Sigmoid colon (tissue), 7 donors: ENCODE data around the gene RPH3AL. TPM values are rescaled to one million over a fixed set of nuclear protein-coding genes. Genes with fewer than 3 reads are reported as not detected.

Source experiments
- DNase-seq: peaks from one replicate; pipeline ENCODE4 v3.0.0-alpha.2; 2019
- H3K27ac ChIP-seq, 4 donors: fragments of 200-600 bp; sonication (generic); one replicate each; pipeline ENCODE4 v1.5.1; 2016 to 2019; ENCODE audit warnings: mild to moderate bottlenecking in 1 of 4
- H3K27me3 ChIP-seq, 3 donors: fragments of 200-600 bp; sonication (generic); one replicate each; pipeline ENCODE4 v1.5.1; 2019; ENCODE audit warnings: mild to moderate bottlenecking in 1 of 3
- H3K36me3 ChIP-seq, 4 donors: fragments of 200-600 bp; sonication (generic); one replicate each; pipeline ENCODE4 v1.5.1; 2016 to 2019
- H3K4me1 ChIP-seq, 4 donors: fragments of 200-600 bp; sonication (generic); one replicate each; pipeline ENCODE4 v1.5.1; 2017 to 2019
- H3K4me3 ChIP-seq, 4 donors: fragments of 200-600 bp; sonication (generic); one replicate each; pipeline ENCODE4 v1.5.1; 2017 to 2019; ENCODE audit warnings: mild to moderate bottlenecking in 2 of 4, moderate library complexity in 1 of 4
- H3K9me3 ChIP-seq, 4 donors: fragments of 200-600 bp in 3 of 4; sonication (generic) in 3 of 4; one replicate each; pipeline versions ENCODE4 v1.5.1 to v1.6.1; 2013 to 2019
- EP300 ChIP-seq, 4 donors: sonication (generic); formaldehyde crosslinking; IDR thresholded peaks; one replicate each; pipeline ENCODE4 v1.6.1; 2017; ENCODE audit warnings: antibody characterized with exemption in 4 of 4
- POLR2A ChIP-seq, 2 donors: fragments of 450-650 bp; IDR thresholded peaks; one replicate each; pipeline ENCODE4 v1.6.1; 2016; ENCODE audit warnings: antibody characterized with exemption in 2 of 2, mild to moderate bottlenecking in 2 of 2, moderate library complexity in 2 of 2
- POLR2AphosphoS5 ChIP-seq, 4 donors: sonication (generic); formaldehyde crosslinking; IDR thresholded peaks; one replicate each; pipeline ENCODE4 v1.6.1; 2017; ENCODE audit warnings: antibody characterized with exemption in 4 of 4
- WGBS, 2 donors: extraction: QIAGEN DNeasy Blood & Tissue Kit; methylation state at CpG; one replicate each; pipeline ENCODE4 v1.1.7; 2013; 5-methylcytosine and 5-hydroxymethylcytosine counted together
- intact Hi-C: fragments of 100-400 bp; cut with DNase I; formaldehyde crosslinking; loops from one replicate; pipeline ENCODE4 v1.15.1; 2023
- polyA plus RNA-seq, 3 donors: library from polyadenylated mRNA; stranded (reverse); fragments of 200-250 nt; gene quantifications; one replicate each; pipeline ENCODE4 v1.2.3, GENCODE V29; 2013
- total RNA-seq, 4 donors: library from RNA; depleted of rRNA; stranded (reverse); fragments of >200 nt; gene quantifications; one replicate each; pipeline ENCODE4 v1.1.0, GENCODE V29; 2016
- TF ChIP-seq, protein P1 (sequence below), 4 experiments: fragments of 450-650 bp in 3 of 4; fragments of 200-600 bp in 1 of 4; IDR thresholded peaks; one replicate each; pipeline ENCODE4 v1.5.1; 2016 to 2019; ENCODE audit warnings: antibody characterized with exemption in 4 of 4, mild to moderate bottlenecking in 3 of 4, moderate library complexity in 2 of 4
- donor health status: healthy with polysubstance abuse.
- donor health status: Bipolar disorder and iron deficiency.
- donor health status: healthy.

Gene RPH3AL
- total and polyA plus RNA-seq, 7 donors = 1.8 to 23.1 (median 12.7) TPM

DNA sequence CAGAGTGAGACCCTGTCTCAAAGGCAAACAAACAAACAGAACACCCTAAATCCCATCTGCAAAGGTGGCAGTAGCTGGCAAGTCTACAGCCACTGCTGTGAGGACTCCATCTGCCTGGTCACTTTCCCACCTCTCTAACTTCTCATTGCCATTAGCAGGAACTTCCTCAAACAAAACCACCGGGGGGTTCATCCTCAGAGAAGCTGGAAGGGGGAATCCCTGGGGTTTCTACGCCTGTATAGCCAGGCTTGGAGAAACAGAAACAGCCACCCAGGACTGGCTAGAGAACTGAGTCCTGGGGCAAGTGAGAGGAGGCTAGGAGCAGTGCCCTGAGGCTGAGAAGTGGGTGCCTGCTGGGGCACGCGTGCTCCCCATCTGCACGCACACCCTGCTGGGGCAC lies 7.3 kb downstream of the RPH3AL start:
- intact Hi-C loops = no loop called here
- Histone ChIP-seq H3K27ac (no peak overlapping the region), H3K4me1 (peaks cover 0 to 13% (median 7%) of the 10 kb centered on the region in 4 donors), H3K9me3 (no peaks in the 10 kb centered on the region), H3K36me3 (no peaks in the 10 kb centered on the region), H3K27me3 (peaks cover 0 to 3% (median 0%) of the 10 kb centered on the region in 3 donors), H3K4me3 (no peak overlapping the region)
- no peak for DNase-seq
- TF ChIP-seq POLR2A (IDR thresholded peaks at IDR 0.05) = no peak
- no peak for TF ChIP-seq POLR2AphosphoS5 (IDR thresholded peaks at IDR 0.05)
- TF ChIP-seq, protein P1, sequence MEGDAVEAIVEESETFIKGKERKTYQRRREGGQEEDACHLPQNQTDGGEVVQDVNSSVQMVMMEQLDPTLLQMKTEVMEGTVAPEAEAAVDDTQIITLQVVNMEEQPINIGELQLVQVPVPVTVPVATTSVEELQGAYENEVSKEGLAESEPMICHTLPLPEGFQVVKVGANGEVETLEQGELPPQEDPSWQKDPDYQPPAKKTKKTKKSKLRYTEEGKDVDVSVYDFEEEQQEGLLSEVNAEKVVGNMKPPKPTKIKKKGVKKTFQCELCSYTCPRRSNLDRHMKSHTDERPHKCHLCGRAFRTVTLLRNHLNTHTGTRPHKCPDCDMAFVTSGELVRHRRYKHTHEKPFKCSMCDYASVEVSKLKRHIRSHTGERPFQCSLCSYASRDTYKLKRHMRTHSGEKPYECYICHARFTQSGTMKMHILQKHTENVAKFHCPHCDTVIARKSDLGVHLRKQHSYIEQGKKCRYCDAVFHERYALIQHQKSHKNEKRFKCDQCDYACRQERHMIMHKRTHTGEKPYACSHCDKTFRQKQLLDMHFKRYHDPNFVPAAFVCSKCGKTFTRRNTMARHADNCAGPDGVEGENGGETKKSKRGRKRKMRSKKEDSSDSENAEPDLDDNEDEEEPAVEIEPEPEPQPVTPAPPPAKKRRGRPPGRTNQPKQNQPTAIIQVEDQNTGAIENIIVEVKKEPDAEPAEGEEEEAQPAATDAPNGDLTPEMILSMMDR (IDR thresholded peaks at IDR 0.05) = no peak
- no peak for TF ChIP-seq EP300 (IDR thresholded peaks at IDR 0.05)
- WGBS, 2 donors = 83 to 91% methylated on average over 5 of the region's 5 CpGs

DNA sequence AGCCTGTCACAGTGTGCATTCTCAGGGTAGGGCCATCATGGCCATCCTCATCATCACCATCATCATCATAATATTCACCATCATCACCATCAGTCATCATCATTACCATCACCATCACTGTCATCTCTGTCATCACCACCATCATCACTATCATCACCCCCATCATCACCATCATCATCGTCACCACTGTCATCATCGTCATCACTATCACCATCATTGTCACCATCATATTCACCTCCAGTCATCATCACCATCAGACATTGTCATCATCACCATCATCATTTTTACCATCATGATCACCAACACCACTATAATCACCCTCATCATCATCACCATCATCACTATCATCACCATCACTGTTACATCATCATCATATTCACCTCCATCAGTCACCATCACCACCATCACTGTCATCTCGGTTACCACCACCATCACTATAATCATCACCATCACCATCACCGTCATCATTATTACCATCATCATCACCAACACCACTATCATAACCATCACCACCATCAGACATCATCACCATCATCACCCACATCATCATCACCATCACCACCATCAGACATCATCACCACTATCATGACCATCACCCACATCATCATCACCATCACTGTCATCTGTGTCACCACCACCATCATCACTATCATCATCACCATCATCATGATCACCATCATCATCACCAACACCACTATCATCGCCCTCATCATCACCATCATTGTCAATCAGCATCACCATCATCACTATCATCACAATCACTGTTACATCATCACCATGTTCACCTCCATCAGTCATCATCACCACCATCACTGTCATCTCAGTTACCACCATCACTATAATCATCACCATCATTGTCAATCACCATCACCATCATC lies 8.5 kb downstream of the RPH3AL start:
- TF ChIP-seq EP300 (IDR thresholded peaks at IDR 0.05) = no peak
- TF ChIP-seq POLR2AphosphoS5 (IDR thresholded peaks at IDR 0.05) = no peak
- TF ChIP-seq POLR2A (IDR thresholded peaks at IDR 0.05) = no peak
- TF ChIP-seq, protein P1 (IDR thresholded peaks at IDR 0.05) = no peak
- 96 to 98% methylated on average over 5 of the region's 5 CpGs for WGBS, 2 donors
- DNase-seq = no peak

DNA sequence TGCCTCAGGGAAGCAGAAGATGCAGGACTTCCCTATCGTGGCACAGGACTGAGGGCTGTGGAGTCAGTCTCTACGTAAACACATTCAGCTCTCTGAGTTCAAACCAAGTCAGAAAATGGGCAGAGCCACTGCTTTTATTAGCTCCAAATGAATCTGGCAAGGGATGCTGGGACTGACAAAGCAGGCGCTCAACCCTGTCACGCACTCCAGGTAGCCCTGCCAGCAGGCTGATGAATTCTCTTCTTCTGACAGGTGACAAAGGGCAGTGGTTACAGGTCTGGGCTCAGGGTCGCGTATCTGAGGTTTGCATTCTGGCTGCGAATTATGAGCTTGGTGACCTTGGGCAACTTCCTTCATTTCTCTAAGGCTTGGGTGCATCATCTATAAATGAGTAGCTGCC lies 9.4 kb downstream of the RPH3AL start:
- intact Hi-C loops = no loop called here
- no peaks in the 10 kb centered on the region for H3K9me3 ChIP-seq
- 71 to 81% methylated on average over 7 of the region's 7 CpGs for WGBS, 2 donors
- TF ChIP-seq EP300 (IDR thresholded peaks at IDR 0.05) (no peak), POLR2A (IDR thresholded peaks at IDR 0.05) (no peak), POLR2AphosphoS5 (IDR thresholded peaks at IDR 0.05) (no peak)
- TF ChIP-seq, protein P1 (IDR thresholded peaks at IDR 0.05) = no peak
- no peaks in the 10 kb centered on the region for H3K4me1 ChIP-seq
- no peaks in the 10 kb centered on the region for H3K36me3 ChIP-seq
- peaks cover 0 to 3% (median 0%) of the 10 kb centered on the region in 3 donors for H3K27me3 ChIP-seq
- DNase-seq = peak; percentile 52
- no peak overlapping the region for H3K27ac ChIP-seq
- H3K4me3 ChIP-seq = no peak overlapping the region

More for the DNA sequence above, 8.5 kb downstream of the RPH3AL start:
- Histone ChIP-seq H3K27me3 (peaks cover 0 to 3% (median 0%) of the 10 kb centered on the region in 3 donors), H3K36me3 (no peaks in the 10 kb centered on the region), H3K4me1 (peaks cover 0 to 3% (median 0%) of the 10 kb centered on the region in 4 donors), H3K27ac (no peak overlapping the region), H3K4me3 (no peak overlapping the region), H3K9me3 (no peaks in the 10 kb centered on the region)
- intact Hi-C loops = no loop called here

DNA sequence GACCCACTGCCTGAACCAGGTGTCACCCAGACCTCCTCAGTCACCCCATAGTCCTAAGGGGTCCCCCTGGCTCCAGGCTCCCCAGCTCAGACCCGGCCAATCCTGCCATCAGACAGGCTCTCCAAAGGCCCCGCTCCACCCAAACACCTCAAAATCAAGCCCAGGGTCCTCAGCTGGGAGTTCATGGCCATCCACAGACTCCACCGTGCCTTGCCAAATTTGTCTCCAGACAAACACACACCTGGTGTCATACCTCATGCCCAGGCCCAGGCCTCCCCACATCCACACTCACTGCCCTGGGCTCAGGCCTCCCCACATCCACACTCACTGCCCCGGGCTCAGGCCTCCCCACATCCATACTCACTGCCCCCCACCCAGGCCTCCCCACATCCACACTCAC lies 12.5 kb downstream of the RPH3AL start:
- TF ChIP-seq EP300 (IDR thresholded peaks at IDR 0.05) = no peak
- TF ChIP-seq POLR2AphosphoS5 (IDR thresholded peaks at IDR 0.05) = no peak
- TF ChIP-seq, protein P1 (IDR thresholded peaks at IDR 0.05) = no peak
- TF ChIP-seq POLR2A (IDR thresholded peaks at IDR 0.05) = no peak
- peaks cover 0 to 11% (median 0%) of the 10 kb centered on the region in 3 donors for H3K27me3 ChIP-seq
- intact Hi-C loops = no loop called here
- WGBS, 2 donors = 81 to 94% methylated on average over 4 of the region's 4 CpGs
- H3K9me3 ChIP-seq = no peaks in the 10 kb centered on the region
- H3K36me3 ChIP-seq = no peaks in the 10 kb centered on the region
- no peak overlapping the region for H3K4me3 ChIP-seq
- no peak overlapping the region for H3K27ac ChIP-seq
- H3K4me1 ChIP-seq = no peaks in the 10 kb centered on the region
- peak; percentile 50 for DNase-seq
